Right renal pelvis (tissue), 4 donors: ENCODE results near the gene ST3GAL3. TPM values are rescaled to one million over a fixed set of nuclear protein-coding genes. Genes with fewer than 3 reads are reported as not detected.
A peak's percentile ranks its signal among the peaks of the same experiment; 100 is the strongest.

ENCODE experiments used
- DNase-seq, 4 donors: peaks; one replicate each; pipeline ENCODE4 v3.0.0-alpha.2; 2013; ENCODE audit warnings: low read depth in 4 of 4, low spot score in 3 of 4, missing footprints in 1 of 4
- polyA plus RNA-seq, 4 donors: library from polyadenylated mRNA; unstranded; fragments of 120-200 nt; gene quantifications; one replicate each; pipeline ENCODE4 v1.2.1, GENCODE V29; 2013; ENCODE audit not compliant: insufficient read length in 4 of 4

ST3GAL3 gene
- polyA plus RNA-seq, 4 donors, result 21.2 to 26.6 (median 21.6) TPM

DNA sequence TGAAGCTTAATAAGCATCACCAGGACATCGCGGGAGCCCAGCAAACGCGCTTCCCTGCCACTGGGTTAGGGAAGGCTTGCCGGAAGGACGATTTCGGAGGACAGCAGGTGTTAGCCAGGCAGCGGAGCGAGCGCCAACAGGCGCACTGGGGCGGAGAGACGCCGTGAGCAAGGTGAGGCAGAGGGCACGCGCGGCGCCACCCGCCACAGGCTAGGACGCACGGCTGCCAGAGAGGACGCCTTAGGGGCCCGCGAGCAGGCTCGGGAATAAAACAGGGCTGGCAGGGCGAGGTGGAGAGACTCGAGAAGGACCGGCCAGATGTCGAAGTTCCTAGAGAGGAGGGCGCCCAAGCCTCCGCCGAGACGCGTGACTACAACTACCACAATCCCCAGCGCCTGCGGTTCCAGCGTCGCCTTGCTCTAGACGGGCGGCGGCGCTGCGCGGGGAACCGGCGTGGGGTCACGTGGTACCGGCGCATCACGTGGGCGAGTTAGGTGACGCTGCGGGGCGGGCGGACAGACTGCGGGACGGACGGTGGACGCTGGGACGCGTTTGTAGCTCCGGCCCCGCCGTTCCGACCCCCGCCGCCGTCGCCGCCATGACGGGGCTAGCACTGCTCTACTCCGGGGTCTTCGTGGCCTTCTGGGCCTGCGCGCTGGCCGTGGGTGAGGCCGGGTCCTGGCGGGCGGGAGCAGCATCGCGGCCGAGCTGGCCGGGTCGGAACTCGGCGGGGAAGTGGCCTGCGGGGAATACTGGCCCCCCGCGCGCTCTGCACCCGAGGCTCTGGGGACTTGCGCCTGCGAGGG, 267.3 kb downstream of the ST3GAL3 start, which contains the start of gene ATP6V0B:
Gene ATP6V0B, plus strand, starts transcription at position 518 of the 806 bp plus-strand sequence. Its CDS starts 81 bp downstream, at position 599.
- DNase-seq, result peak; percentile 84 to 91 (median 86)

DNA sequence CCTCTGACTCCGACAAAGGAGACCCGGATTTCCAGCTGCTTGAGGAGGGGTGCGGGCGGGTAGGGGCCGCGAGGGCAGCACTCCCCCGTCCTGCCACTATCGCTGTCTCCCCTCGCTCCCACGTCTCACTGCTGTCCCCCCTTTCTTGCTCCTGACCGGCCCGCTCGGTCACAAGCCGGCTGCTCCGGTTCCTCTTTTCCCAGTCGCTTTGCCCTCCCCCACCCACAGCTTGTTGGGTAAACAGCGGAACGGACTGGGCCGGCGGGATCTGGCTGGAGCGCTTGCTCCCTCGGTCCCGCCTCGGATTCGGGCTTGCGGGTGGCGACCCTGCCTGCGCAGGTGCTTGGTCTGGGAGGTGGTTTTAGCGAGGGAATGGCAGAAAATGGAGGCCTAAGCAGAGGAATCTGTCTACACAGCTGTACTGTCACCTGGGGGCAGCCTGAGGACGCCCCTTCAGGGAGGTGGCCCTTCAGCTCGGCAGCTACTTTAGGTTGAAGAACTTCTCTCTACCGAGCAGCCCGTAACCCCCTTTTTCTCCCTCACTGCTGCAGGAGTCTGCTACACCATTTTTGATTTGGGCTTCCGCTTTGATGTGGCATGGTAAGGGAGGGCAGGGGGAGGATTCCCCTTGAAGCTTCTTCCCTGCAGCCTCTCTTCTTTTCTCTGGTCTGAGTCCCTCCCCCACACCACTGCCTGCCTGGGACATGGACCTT, 268.1 kb downstream of the ST3GAL3 start:
- no peak for DNase-seq

DNA sequence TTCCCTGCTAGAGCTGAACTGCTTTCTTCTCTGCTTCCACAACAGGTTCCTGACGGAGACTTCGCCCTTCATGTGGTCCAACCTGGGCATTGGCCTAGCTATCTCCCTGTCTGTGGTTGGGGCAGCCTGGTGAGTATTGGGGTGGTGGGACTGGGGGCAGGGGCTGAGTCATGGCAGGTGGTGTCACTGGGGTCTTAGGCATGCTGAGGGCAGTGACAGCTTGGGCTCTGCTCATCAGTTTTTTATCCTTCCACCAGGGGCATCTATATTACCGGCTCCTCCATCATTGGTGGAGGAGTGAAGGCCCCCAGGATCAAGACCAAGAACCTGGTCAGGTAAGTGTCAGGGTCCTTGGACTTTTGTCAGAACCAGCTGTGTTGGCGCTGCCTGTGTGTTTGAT, 268.7 kb downstream of the ST3GAL3 start:
- DNase-seq, result no peak

DNA sequence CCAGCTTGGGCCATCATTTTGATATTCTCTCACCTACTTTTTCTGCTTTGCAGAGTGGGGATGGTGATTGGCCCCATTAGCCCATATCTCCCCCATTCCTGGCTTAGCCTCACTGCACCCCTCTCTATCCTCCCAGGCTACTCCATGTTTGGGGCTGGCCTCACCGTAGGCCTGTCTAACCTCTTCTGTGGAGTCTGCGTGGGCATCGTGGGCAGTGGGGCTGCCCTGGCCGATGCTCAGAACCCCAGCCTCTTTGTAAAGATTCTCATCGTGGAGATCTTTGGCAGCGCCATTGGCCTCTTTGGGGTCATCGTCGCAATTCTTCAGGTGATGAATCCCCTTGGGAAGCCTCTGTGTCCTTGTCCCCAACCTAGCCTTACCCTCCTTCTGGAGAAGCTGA, 269.6 kb downstream of the ST3GAL3 start:
- DNase-seq, result no peak

DNA sequence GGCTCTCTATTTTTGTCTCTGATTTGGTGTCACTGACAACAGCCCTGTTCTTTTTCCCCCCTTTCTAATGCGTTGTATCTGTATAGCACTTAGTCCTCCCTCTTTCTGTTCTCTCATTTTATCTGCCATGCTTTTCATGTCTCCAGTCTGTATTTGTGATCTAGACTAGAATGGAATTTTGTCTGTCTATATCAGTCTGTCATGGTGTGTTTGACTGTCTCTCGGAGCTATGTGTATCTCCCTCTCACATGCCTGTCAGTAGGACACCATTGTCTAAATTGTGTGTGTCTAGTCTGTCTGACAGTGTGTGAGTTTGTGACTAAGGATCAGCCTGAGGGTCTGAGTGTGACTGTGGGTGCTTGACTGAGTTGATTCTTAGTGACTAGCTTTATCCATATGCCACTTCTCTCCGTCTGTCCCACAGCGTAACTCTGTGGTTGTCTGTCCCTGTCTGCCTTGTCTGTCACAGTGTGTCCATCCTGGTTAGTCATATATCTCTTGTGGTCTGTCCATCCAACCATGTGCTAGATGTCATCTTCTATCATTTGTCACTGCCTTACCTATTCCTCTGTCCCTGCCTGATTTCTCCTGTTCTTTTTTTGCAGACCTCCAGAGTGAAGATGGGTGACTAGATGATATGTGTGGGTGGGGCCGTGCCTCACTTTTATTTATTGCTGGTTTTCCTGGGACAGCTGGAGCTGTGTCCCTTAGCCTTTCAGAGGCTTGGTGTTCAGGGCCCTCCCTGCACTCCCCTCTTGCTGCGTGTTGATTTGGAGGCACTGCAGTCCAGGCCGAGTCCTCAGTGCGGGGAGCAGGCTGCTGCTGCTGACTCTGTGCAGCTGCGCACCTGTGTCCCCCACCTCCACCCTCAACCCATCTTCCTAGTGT, 270.3 kb downstream of the ST3GAL3 start:
- no peak for DNase-seq

DNA sequence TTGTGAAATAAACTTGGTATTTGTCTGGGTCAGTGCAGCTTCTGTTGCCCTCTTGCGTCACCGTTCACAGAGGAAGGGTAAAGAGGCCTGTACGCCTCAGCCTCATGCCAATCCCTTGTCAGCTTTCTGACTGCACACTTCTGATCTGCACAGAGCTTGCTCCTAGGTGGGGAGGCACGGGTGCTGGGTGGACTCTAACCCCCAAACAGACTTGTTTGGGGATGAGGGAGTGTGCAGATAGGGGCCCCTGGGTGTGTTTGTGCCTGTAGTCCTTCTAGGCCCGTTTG, 270.9 kb downstream of the ST3GAL3 start:
- DNase-seq, result no peak

DNA sequence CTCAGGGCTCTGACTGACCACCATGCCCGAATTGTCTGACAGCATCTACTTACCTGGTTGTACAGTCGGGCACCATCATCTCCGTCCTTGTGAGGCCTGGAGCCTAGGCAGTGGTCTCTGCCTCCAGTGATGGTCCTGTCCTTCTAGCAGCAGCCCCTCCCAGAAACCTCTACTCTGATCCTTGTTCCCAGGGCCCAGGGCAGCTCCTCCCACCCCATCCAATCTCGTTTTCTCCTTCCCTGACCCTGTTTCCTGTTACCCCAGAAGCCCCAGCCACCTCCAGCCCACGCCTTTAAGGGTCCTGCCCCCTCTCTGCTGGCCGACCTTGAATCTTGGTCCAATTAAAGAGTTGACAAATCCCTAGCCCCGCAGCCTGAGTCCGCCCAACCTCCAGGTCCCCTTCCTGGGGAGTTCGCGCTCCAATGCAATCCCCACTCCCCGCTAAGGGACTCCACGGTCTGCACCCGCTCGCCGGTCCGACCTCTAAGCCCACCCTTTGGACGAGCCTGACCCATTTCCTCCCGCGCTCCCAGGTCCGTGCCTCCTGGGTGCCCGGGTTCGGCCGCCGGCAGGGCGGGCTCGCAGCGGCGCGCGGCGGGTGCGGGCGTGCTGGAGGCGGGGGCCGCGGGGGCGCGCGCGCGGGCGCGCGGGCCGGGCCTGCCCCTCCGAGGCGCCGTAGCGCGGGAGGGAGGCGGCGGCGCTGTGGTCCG, 271.4 kb downstream of the ST3GAL3 start, which contains the start of gene B4GALT2:
Gene B4GALT2, plus strand, starts transcription at position 660 of the 710 bp plus-strand sequence. CDS start 1,951 bp downstream, outside the sequence.
- DNase-seq, result no peak

DNA sequence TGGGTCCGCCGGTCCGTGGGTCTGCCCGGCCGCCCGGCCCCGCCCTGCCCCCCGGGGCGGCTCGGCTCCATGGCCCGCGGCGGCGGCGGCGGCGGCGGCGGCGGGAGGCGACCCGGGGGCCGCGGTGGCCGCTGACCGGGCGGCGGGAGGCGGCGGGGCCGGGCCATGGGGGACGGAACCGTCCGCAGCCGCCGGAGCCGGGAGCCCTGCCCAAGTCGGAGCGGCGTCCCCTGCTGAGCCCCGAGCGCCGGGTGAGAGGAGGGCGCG, 271.9 kb downstream of the ST3GAL3 start:
- DNase-seq, result no peak

DNA sequence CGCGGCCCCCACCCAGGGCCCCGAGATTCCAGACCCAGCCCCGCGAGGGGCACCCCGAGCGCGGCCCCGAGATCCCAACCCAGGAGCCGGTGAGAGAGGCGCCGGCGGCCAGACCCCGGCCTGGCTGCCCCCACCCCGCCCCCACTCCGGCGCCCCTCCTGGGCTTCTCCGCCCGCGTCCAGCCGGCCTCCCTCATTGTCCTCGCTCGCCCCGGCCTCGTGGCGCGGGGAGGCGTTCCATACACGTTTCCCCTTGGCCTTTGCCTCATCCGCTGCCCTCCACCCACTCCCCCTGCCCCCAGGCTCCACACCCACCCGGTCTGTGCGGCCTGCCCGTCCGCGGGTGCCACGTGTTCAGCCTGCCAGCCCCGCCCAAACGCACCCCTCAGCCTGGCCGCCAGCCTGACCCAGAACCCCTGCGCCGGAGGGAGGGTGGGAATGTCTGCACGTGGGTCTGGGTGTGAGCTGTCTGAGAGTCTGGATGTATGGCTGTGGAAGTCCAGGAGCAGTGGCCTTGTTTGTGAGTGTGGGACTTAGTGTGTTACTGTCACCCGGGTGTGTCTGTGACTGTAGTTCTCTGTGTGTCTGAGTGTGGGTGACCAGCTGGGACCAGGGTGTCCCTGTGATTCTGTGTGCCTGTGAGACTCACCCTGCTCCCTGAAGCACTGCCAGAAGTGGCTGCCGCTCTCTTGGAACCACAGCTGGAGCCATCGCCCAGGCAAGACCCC, 272.4 kb downstream of the ST3GAL3 start:
- no peak for DNase-seq

DNA sequence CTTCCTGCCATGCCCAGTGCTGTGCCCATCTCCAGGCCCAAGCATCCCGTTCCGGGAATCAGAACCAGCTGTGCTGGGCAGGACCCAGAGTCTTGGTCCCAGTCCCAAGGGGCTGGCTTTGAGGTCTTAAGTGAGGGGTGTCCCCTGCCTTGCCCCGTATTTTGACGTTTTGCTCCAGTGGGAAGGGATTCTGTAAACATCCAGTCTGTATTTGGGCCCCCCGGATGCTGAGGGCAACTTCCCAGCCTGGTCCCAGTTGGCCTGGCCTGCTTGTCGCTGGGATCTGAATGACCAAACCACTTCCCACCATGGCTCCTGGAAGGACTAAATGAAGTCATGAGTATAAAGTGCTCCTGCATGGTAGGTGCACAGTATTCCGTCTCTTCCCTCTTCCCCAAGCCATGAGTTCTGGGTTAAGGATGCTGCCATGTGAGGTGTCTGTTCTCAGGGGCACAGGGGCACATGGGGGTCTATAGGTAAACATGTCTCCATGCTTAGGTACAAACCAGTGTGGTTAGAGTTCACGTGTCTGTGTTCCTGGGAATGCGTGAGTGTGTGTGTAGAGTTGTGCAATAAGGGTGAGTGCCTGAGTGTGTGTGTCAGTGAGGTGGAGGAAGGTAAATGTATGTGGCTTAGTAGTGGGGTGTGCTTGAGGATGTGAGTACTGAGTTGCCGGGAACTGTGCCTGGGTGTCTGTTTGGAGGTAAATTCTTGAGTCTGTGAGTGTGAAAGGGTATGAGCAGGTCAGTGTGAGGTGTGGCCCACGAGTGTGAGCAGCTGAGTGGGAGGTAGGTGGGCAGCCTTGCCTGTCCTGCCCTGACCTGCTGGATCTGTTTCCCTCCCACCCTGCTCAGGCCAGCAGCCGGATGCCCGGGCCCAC, 273.2 kb downstream of the ST3GAL3 start:
- no peak for DNase-seq

Other genes starting within 250 kb of the ST3GAL3 start
- gene PTPRF, start 176.7 kb upstream of the ST3GAL3 start, polyA plus RNA-seq, result 100 to 1,000 TPM; 203 to 222 (median 211) TPM
- 10 to 100 TPM; 51.7 to 61.8 (median 58.8) TPM for gene KDM4A, start 57.4 kb upstream of the ST3GAL3 start, polyA plus RNA-seq
- gene ARTN, start 226.3 kb downstream of the ST3GAL3 start, polyA plus RNA-seq, result 1 to 10 TPM; 1.5 to 2.6 (median 2.1) TPM
- 10 to 100 TPM; 34.1 to 43.2 (median 38.5) TPM for gene IPO13, start 239.4 kb downstream of the ST3GAL3 start, polyA plus RNA-seq